ENCODE measurements around the gene SDK2. TPM values are rescaled to one million over a fixed set of nuclear protein-coding genes. Genes with fewer than 3 reads are reported as not detected.

SDK2 gene
- total and polyA plus RNA-seq, 2 of the 4 experiments (the other 2 are of a cell fraction), result under 0.01 to 0.03 TPM

GRCh38 chr17:73317513-73318426 lies 326.5 kb downstream of the SDK2 start:
- in situ Hi-C loops (cut with MboI; ENCODE audit: low sequenced_read_pairs), result no loop called here
- ATAC-seq (ENCODE audit: low read depth), result 0 out of 2 replicates have a peak, but pooled peaks have one; percentile 24

More at GRCh38 chr17:73317513-73318426, 326.5 kb downstream of the SDK2 start:
- TF ChIP-seq MAFK (IDR thresholded peaks at IDR 0.05; ENCODE audit: low read depth, low read length), result no peak
- TF ChIP-seq POLR2A (IDR thresholded peaks at IDR 0.05; ENCODE audit: low read depth, low read length), result no peak
- TF ChIP-seq NFE2L2 (IDR thresholded peaks at IDR 0.05; ENCODE audit: low read depth, low read length), result no peak
- no peak for TF ChIP-seq RCOR1 (IDR thresholded peaks at IDR 0.05; ENCODE audit: insufficient replicate concordance, low read length)
- no peak for TF ChIP-seq MAZ (IDR thresholded peaks at IDR 0.05; ENCODE audit: borderline replicate concordance, low read depth, low read length)
- TF ChIP-seq CTCF (conservative IDR thresholded peaks at IDR 0.05; ENCODE audit: low read depth, low read length), result no peak
- TF ChIP-seq FOS (IDR thresholded peaks at IDR 0.05; ENCODE audit: low read depth, low read length), result no peak
- TF ChIP-seq RAD21 (IDR thresholded peaks at IDR 0.05; ENCODE audit: low read length), result no peak
- TF ChIP-seq BHLHE40 (IDR thresholded peaks at IDR 0.05; ENCODE audit: low read depth, low read length), result no peak
- no peak for TF ChIP-seq RFX5 (IDR thresholded peaks at IDR 0.05; ENCODE audit: low read depth, low read length)
- no peak for TF ChIP-seq CHD1 (IDR thresholded peaks at IDR 0.05; ENCODE audit: low read depth, low read length)
- Histone ChIP-seq H2BK20ac (ENCODE audit: low read depth, low read length) (no peak overlapping the region), H4K5ac (ENCODE audit: low read depth, low read length) (no peak overlapping the region), H3K27ac (ENCODE audit: insufficient read depth, low read length) (no peak overlapping the region), H4K8ac (ENCODE audit: low read depth in 2 of 2, low read length in 2 of 2) (peak overlapping the region in 1 of 2 experiments; percentile 33; a peak in 1 of 4 replicates), H2AK5ac (ENCODE audit: low read depth, low read length) (no peak overlapping the region; the same call in 1 of the 2 replicates), H3K23ac (ENCODE audit: low read depth, low read length) (no peak overlapping the region), H2BK120ac (ENCODE audit: low read depth, low read length) (no peak overlapping the region), H2AFZ (replicated peaks; ENCODE audit: low read length, poor library complexity) (peak overlapping the region; percentile 52), H3K9me3 (ENCODE audit: control insufficient read depth, insufficient read depth, low read length) (no peaks in the 10 kb centered on the region), H3K56ac (ENCODE audit: extremely low read depth, insufficient read depth, low read length) (no peak overlapping the region), H3K79me1 (ENCODE audit: low read depth in 1 of 2, low read length in 2 of 2) (no peaks in the 10 kb centered on the region), H3K9me1 (ENCODE audit: insufficient read depth, low read length) (no peaks in the 10 kb centered on the region; the same call in 1 of the 2 replicates), H2BK15ac (ENCODE audit: low read depth, low read length) (no peak overlapping the region), H4K91ac (ENCODE audit: insufficient read depth, low read depth, low read length) (no peak overlapping the region), H4K20me1 (ENCODE audit: insufficient read depth, low read length) (no peaks in the 10 kb centered on the region), H2AK9ac (replicated peaks; ENCODE audit: low read depth, low read length, poor library complexity) (peak overlapping the region; percentile 23), H3K4me1 (ENCODE audit: control insufficient read depth, insufficient read depth, low read length) (peaks cover 6% of the 10 kb centered on the region), H3K4me3 (ENCODE audit: insufficient read depth, low read depth, low read length) (no peak overlapping the region), H3K14ac (replicated peaks; ENCODE audit: low read depth, low read length) (no peak overlapping the region), H3K18ac (ENCODE audit: low read depth, low read length) (no peak overlapping the region), H3K4ac (ENCODE audit: low read depth, low read length) (peak overlapping the region; percentile 26; the same call in 1 of the 2 replicates), H3K36me3 (ENCODE audit: control insufficient read depth, insufficient read depth, low read length) (no peaks in the 10 kb centered on the region), H3K9ac (ENCODE audit: low read depth, low read length) (no peak overlapping the region), H3K4me2 (ENCODE audit: low read depth, low read length) (no peak overlapping the region), H2BK5ac (ENCODE audit: low read depth, low read length, poor library complexity, severe bottlenecking) (no peak overlapping the region), H3K27me3 (ENCODE audit: control insufficient read depth, insufficient read depth, low read length) (no peaks in the 10 kb centered on the region)
- CTCF ChIA-PET, result interaction anchor here (0.5 kb wide), 2 partner anchors 23 to 377 kb away, joined by 3 read pairs; no protein-coding TSS in a partner anchor
- WGBS, 2 experiments (ENCODE audit: extremely low coverage in 2 of 2, insufficient read length in 1 of 2), result 78% methylated on average over 4 of the region's 9 CpGs; no CpG with 5 or more reads in 1 of the 2 experiments
- dilution Hi-C loops (cut with HindIII; ENCODE audit: low sequenced_read_pairs, unreplicated experiment) (no loop called here), intact Hi-C loops (cut with micrococcal nuclease) (no loop called here)
- DNase-seq, result no peak
- no TSS peak for BruUV-seq (replicated peaks)
- POLR2A ChIA-PET (ENCODE audit: unreplicated experiment), result no interaction called here
